ENCODE results near the gene C1orf74.

The C1orf74 gene

DNA sequence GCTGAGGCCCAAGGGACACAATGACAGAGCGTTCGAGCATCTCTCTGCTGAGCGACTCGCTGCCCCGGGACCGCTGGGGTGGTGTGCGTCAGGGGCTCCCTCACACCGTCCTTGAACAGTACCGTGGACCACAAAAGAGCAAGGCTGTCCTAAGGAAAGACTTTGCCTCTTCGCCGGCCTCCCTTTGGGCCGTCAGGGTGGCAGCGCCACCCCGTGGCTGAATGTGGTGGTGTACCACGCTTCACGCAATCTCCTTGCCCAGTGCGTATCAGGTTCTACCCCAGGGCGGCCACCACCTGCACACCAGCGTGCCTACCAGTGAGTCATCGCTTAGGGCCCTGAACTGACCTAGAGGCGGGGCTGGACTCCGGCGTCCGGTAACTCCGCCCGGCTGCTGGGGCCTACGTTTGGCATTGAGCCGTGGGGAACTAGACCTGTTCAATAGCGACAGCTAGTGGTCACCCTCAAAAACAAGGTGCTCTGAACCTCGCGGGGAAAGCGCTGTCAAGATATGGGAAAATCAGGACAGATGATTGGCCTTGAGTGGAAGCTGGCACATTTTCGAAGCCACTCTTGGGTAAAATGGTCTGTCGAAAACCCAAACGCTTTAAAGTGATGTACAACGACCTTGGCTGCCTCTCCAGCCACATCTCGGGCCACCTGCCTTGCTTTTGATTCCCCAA, 36.6 kb downstream of the C1orf74 start:
- DNase-seq (ENCODE audit: low read depth in 2 of 3, low spot score in 1 of 3) = peak; percentile 89 to 95 (median 90)

DNA sequence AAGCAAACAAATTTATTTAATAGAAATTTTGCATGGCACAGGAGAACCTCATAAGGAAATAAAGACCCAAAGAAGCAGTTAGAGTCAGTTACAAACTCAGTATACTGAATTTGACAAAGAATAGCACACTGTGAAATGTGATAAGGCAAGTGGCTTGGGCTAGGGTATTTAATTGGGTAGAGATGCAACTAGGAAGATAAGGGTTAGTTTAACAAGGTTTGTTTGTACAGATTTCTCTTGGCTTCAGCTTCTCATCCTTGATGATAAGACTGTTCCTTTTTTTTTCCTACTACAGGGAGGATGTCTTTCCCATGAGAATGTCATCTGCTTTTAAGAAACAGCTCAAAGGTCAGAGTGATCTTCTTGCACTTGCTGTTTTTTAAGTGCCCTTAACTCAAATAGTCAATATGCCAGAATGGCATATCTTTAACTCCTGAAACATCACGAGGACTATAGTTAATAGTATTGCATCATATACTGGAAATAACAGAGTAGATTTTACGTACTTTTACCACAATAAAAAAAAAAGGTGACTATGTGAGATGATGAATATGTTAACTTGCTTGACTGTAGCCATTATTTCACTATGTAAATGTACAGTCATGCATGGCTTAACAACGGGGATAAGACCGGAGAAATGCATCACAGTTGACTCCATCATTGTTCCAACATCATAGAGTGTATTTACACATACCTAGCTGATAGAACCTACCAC, 37.8 kb downstream of the C1orf74 start:
- DNase-seq (ENCODE audit: low read depth in 2 of 3, low spot score in 1 of 3) = no peak

DNA sequence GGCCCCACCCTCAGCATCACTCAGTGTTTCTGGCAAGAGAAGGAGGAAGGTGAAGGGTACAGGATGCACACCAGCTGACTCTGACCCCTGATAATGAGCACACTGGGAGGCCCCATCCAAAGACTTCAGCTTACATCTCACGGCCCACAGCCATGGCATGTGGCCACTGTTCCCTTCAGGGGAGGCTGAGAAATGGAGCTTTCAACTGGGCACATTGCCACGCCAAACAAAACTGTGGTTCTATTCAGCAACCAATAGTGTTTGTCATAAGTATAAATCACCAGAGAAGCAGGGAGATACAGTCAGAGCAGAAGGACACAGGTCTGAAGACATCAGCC, 41.2 kb downstream of the C1orf74 start:
- DNase-seq (ENCODE audit: low read depth in 2 of 3, low spot score in 1 of 3) = no peak

DNA sequence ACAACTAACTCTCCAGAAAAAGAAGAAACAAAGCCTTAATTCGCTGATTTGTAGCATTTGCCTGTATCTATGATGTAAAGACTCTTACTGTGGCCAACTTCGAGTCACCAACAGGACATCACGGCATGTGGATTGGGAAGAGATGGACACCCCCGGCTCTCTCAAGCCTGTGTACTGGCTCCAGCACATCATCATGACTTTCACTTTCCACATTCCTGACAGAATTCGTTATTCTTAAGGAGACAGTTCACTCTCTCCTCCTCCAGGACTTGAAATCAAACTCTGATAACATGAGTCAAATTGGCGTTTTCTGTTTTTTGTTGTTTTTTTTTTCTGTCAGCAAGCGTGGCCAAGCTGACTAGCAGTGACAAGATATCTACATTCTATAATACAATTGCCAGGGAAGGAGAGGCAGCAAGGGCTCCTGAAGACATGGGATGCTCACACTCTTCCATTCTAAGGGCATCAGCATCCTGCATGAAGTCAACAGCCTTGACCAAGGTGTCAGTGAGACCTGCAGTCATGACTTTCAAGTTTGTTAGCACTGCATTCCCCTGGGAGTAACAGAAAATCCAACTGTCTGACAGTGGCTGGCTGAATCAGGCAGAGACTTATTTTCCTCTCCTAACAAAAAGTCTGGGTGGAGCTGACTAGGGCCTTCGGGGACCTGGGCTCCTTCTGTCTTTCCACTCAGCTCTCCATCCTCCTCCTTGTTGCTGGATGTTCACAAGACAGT, 41.8 kb downstream of the C1orf74 start:
- no peak for DNase-seq (ENCODE audit: low read depth in 2 of 3, low spot score in 1 of 3)

DNA sequence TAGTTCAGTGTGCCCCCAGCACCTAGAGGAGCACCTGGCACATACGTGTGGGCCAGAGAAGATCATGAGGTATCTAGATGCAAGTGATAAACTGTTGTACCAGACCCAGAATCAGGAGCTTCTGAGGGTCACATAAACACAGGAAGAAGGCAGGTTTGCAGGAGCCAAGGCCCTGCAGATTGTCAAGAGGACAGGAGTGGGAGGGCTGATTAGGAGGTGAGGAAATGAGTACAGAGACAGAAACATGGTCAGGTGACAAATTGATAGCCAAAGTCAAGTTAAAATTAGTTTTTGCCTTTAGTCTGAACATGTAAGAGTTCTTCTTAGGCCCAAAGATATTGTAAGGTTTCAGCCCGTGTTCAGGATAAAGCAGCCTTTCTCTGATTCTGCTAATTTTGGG, 42.5 kb downstream of the C1orf74 start:
- no peak for DNase-seq (ENCODE audit: low read depth in 2 of 3, low spot score in 1 of 3)

DNA sequence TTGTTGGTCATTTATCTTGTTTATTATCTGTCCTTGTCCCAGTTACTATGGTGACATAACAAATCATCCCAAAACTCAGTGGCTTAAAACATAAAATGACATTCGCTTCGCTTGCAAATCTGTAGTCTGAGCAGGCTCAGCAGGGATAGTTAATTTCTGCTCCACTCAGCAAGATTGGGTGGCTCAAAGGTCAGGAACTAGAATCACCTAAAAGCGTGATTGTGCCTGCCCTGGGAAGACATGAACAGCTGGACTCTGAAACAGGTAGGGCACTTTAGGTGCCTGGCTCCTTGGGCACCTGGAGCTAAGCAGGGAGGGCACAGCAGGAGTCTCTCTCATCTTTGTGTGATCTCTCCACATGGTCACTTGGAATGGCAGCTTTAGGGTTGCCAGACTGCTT, 43.2 kb downstream of the C1orf74 start:
- no peak for DNase-seq (ENCODE audit: low read depth in 2 of 3, low spot score in 1 of 3)

DNA sequence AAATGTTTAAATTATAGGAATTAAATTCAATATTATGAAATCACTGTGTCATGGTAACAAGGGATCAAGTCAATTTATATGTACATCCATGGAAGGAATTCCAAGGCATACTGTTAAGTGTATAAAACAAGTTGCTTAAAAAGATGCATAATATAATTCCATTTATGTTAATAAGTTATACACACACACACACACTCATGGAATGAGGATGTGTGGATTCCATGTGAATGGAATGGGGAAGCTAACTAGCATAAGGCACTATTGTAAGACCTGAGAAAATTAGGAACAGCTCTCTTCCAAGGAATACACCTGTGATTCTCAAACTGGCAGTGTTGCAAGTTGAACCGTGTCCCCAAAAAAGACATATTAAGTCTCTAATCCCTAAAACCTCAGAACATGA, 46.1 kb downstream of the C1orf74 start:
- DNase-seq (ENCODE audit: low read depth in 2 of 3, low spot score in 1 of 3) = no peak

DNA sequence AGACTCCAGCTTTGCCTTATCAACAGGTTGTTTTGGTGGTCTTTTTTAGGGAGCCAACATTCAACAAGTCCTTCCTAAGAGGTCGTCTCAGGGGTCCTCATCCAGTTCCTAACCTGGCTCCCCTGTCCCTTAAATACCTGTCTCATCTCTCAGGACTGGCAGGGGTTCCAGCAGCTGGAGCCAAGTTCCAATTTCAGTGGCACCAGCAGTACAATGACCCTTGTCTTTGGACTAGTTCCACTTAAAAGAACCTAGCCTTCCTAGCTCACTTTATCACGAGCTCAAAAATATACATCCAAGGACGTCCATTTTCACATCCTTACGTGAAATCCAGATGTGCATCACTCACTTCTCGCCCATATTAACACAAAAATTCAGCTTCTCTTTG, 47.2 kb downstream of the C1orf74 start:
- no peak for DNase-seq (ENCODE audit: low read depth in 2 of 3, low spot score in 1 of 3)

DNA sequence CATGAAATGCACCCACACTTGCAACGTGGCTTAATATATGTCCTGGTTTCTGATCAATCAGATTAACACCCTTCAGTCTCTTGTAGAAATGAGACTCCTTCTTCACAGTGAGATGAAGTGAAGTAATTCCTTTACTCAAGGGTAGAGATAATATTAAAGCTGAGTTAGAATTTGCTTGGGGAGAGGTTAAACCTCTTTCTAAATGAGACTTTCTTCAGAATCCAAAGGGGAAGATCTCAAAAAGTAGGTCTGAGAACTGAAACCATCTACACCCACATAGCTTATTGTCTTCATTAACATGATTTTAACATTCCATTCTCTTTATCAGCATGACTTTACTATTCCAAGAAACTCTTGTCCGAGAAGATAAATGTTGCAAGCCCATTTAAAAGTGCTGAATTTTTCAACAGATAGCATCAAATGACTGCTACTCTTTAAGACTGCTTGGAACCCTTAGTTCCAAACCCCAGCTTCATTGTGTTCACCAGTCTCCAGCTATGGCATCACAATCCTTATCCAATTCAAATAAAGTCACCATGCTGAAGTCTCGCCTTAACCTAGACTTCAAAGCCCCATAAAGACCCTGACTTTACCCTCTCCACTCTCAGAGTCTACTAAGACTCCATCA, 47.8 kb downstream of the C1orf74 start:
- no peak for DNase-seq (ENCODE audit: low read depth in 2 of 3, low spot score in 1 of 3)

DNA sequence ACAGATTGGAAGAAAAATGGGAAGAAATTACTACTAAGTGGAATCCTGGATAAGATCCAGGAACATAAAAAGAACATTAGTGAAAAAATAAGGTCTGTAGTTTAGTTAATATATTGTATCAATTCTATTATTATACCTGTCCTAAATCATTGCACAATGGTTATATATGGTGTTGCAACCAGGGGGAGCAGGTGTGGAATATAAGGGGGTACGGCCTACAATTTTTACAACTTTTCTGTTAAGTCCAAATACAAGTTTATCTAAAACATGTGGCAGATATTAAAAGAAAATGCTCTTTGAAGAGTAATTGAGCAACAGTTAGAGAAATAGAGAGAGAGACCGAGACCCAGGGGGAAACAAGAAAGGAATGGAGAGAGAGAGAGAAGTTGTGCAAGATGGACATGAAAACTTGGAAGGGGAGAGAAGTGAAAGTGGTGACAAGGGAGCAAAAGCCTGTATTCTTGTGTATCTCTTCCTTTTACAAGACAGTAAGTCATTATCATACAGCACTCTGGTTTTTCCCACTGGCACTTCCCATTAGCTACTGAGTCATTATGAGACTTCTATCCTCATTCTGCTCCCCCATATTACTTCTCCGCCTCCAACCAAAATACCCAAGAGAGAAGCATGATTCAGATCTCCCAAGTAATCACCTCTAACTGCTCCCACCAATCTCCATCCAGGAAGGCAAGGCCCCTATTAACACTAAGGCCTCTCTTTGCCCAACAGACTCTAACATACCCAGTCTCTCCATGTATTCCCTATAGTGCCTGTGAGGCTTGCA, 50.8 kb downstream of the C1orf74 start:
- DNase-seq (ENCODE audit: low read depth in 2 of 3, low spot score in 1 of 3) = no peak

DNA sequence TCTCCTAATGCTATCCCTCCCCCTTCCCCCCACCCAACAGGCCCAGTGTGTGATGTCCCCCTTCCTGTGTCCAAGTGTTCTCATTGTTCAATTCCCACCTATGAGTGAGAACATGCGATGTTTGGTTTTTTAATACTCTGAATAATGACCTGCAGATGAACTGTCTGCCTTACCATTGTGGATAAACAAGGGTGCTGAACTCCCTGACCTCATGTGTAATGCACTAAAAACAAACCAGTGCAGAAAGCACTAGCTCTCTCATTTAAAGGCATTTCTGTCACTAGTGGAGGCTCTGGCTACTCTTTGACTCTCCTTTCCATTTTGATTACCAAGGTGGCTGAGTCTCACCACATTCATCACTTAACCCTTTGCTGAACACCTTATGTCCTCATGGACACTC, 51.6 kb downstream of the C1orf74 start:
- DNase-seq (ENCODE audit: low read depth in 2 of 3, low spot score in 1 of 3) = no peak

DNA sequence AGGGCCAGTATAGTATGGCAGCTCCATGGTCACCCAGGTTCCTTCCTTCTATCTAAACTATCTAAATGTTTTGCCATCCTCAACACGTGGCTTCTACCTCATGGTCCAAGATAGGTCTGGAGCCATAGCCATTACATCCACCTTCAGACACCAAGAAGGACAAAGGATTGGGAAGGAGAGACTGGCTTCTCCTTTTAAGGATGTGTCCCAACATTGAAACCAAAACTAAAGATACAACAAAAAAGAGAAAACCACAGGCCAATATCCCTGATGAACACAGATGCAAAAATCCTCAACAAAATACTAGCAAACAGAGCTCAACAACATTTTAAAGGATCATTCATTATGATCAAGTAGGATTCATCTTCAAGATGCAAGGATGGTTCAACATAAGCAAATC, 54.9 kb downstream of the C1orf74 start:
- no peak for DNase-seq (ENCODE audit: low read depth in 2 of 3, low spot score in 1 of 3)

Data from stimulated activated CD4-positive, alpha-beta T cell treated with anti-CD3 and anti-CD28 coated beads, Interleukin-12 subunit alpha, Interleukin-12 subunit beta, amount 100 ng/mL, for 48 hours (primary cell).